HepG2 (cell line): ENCODE data around the gene TWNK. TPM values are rescaled to one million over a fixed set of nuclear protein-coding genes. Genes with fewer than 3 reads are reported as not detected.

Experiments
- ATM ChIP-seq: fragments of 450-650 bp; IDR thresholded peaks from 2 replicates; pipeline ENCODE4 v1.7.1; 2017; ENCODE audit warnings: mild to moderate bottlenecking, borderline replicate concordance
- CHD2 ChIP-seq: IDR thresholded peaks from 2 replicates; pipeline ENCODE4 v1.6.1; 2011; ENCODE audit warnings: low read depth, low read length, improper control_type of control experiment
- FOSL1 ChIP-seq: sonication (generic); formaldehyde crosslinking; IDR thresholded peaks from 2 replicates; pipeline ENCODE4 v1.9.0; 2021; ENCODE audit warnings: missing genetic modification reagents, borderline replicate concordance
- GFI1 ChIP-seq: sonication (generic); formaldehyde crosslinking; IDR thresholded peaks from 2 replicates; pipeline ENCODE4 v1.5.0; 2020; ENCODE audit warnings: missing genetic modification reagents, mild to moderate bottlenecking, borderline replicate concordance
- GMEB2 ChIP-seq: IDR thresholded peaks from 2 replicates; pipeline ENCODE4 v1.6.1; 2016; ENCODE audit warnings: missing biosample characterization, missing genetic modification reagents, low read depth
- HMGXB3 ChIP-seq: sonication (generic); formaldehyde crosslinking; IDR thresholded peaks from 2 replicates; pipeline ENCODE4 v1.4.0; 2020; ENCODE audit warnings: missing genetic modification reagents, borderline replicate concordance
- HNRNPK ChIP-seq: fragments of 200-400 bp; formaldehyde crosslinking; IDR thresholded peaks from 2 replicates; pipeline ENCODE4 v1.6.1; 2018; ENCODE audit warnings: low read length, low read depth, moderate library complexity, mild to moderate bottlenecking; ENCODE audit not compliant: poor library complexity, severe bottlenecking
- HOXA9 ChIP-seq: sonication (generic); formaldehyde crosslinking; IDR thresholded peaks from 2 replicates; pipeline ENCODE4 v1.8.1; 2022; ENCODE audit warnings: missing genetic modification reagents, mild to moderate bottlenecking, moderate library complexity, borderline replicate concordance
- NFIB ChIP-seq: sonication (generic); formaldehyde crosslinking; IDR thresholded peaks from 2 replicates; pipeline ENCODE4 v1.9.0; 2021; ENCODE audit warnings: missing genetic modification reagents, mild to moderate bottlenecking, borderline replicate concordance
- THAP7 ChIP-seq: sonication (generic); formaldehyde crosslinking; IDR thresholded peaks from 2 replicates; pipeline ENCODE4 v1.8.1; 2023; ENCODE audit warnings: mild to moderate bottlenecking, missing genetic modification reagents
- ZBTB14 ChIP-seq: sonication (generic); formaldehyde crosslinking; IDR thresholded peaks from 2 replicates; pipeline ENCODE4 v1.4.0; 2020; ENCODE audit warnings: missing genetic modification reagents
- ZBTB38 ChIP-seq: sonication (generic); formaldehyde crosslinking; IDR thresholded peaks from 2 replicates; pipeline ENCODE4 v1.5.1; 2020; ENCODE audit warnings: mild to moderate bottlenecking, missing genetic modification reagents
- ZNF639 ChIP-seq: conservative IDR thresholded peaks from 2 replicates; pipeline ENCODE4 v1.6.1; 2018; ENCODE audit warnings: missing genetic modification reagents
- ZXDC ChIP-seq: sonication (generic); formaldehyde crosslinking; IDR thresholded peaks from 2 replicates; pipeline ENCODE4 v1.5.0; 2020; ENCODE audit warnings: mild to moderate bottlenecking, missing genetic modification reagents
- polyA plus RNA-seq, 8 experiments: library from polyadenylated mRNA; depleted of rRNA in 3 of 8; stranded (reverse) in 7 of 8; unstranded in 1 of 8; fragments of >200 nt; fragmentation: Illumina TruSeq in 4 of 8; extraction: Trizol in 4 of 8; gene quantifications; 2 replicates each; pipeline versions ENCODE4 v1.2.1 to v1.2.3, GENCODE V29; 2011 to 2016; ENCODE audit warnings: low read depth in 4 of 8, missing spikeins in 1 of 8, mixed read lengths in 1 of 8; ENCODE audit not compliant: insufficient read depth in 1 of 8
- total RNA-seq, 5 experiments: library from RNA; depleted of rRNA; stranded (reverse); fragments of >200 nt; fragmentation: Illumina TruSeq; extraction: Trizol; gene quantifications; 2 replicates each; pipeline ENCODE4 v1.2.3, GENCODE V29; 2016; ENCODE audit warnings: low read depth in 1 of 5

Gene TWNK
- total and polyA plus RNA-seq, 2 of the 13 experiments (the other 11 are each of a cell fraction or from before 2014, with no cell fraction given) = 10.7 to 16.5 TPM

- TF ChIP-seq ZBTB14 (CRISPR knock-in tag) = no peak
- no peak for TF ChIP-seq NFIB (CRISPR knock-in tag)
- TF ChIP-seq THAP7 (CRISPR knock-in tag) = no peak
- no peak for TF ChIP-seq ATM
- no peak for TF ChIP-seq GMEB2 (CRISPR knock-in tag)
- no peak for TF ChIP-seq HMGXB3 (CRISPR knock-in tag)
- TF ChIP-seq HOXA9 = no peak
- TF ChIP-seq GFI1 (CRISPR knock-in tag) = no peak
- TF ChIP-seq FOSL1 (CRISPR knock-in tag) = no peak
- TF ChIP-seq HNRNPK = no peak
- peak; percentile 94 for TF ChIP-seq CHD2
- no peak for TF ChIP-seq ZXDC
- peak; percentile 83; the same call in 1 of the 2 replicates for TF ChIP-seq ZNF639 (CRISPR knock-in tag)
- TF ChIP-seq ZBTB38 = no peak
Measured at GRCh38 chr10:101042667-101043362, 55.5 kb downstream of the TWNK start (continued).
